Measurements from ENCODE around the gene TOLLIP. TPM values are rescaled to one million over a fixed set of nuclear protein-coding genes. Genes with fewer than 3 reads are reported as not detected.

TOLLIP gene
- total RNA-seq, 6 experiments from 2014 or later = 41.4 to 53.6 (median 49.0) TPM

Small RNAs within 50 kb of the gene (microRNA-seq; reads per million reads assigned to microRNA genes)
- gene MIR6744 = not detected

Other genes with a start within 250 kb of the TOLLIP start
- gene MUC2, start 234.8 kb downstream of the TOLLIP start, total RNA-seq (2021; fragmentation: NEBNext Ultra II Directional; extraction: Animal tissue kit (Norgen Biotek cat#: 25700)) = under 1 TPM in 1 of 6 experiments, not detected in 5; 0.24 TPM
- not detected for gene MUC5AC, start 151.7 kb downstream of the TOLLIP start, total RNA-seq (2021; fragmentation: NEBNext Ultra II Directional; extraction: Animal tissue kit (Norgen Biotek cat#: 25700))
- not detected for gene MUC5B, start 86.6 kb downstream of the TOLLIP start, total RNA-seq (2021; fragmentation: NEBNext Ultra II Directional; extraction: Animal tissue kit (Norgen Biotek cat#: 25700))
- under 1 TPM in 5 of 6 experiments, not detected in 1; 0.14 to 0.99 (median 0.47) TPM for gene BRSK2, start 80.3 kb upstream of the TOLLIP start, total RNA-seq (2021; fragmentation: NEBNext Ultra II Directional; extraction: Animal tissue kit (Norgen Biotek cat#: 25700))
- 10 to 100 TPM; 19.6 to 27.4 (median 21.4) TPM for gene MOB2, start 177.1 kb upstream of the TOLLIP start, total RNA-seq (2021; fragmentation: NEBNext Ultra II Directional; extraction: Animal tissue kit (Norgen Biotek cat#: 25700))